ENCODE data around the gene NEURL1. TPM values are rescaled to one million over a fixed set of nuclear protein-coding genes. Genes with fewer than 3 reads are reported as not detected.
A peak's percentile ranks its signal among the peaks of the same experiment; 100 is the strongest.

Gene NEURL1
- total RNA-seq, 3 donors from 2014 or later (not counting 1 experiment from before 2014, with no cell fraction given): 0.95 to 8.5 (median 1.5) TPM

GRCh38 chr10:103493916-103494877 lies 692 bp downstream of the NEURL1 start:
- Mint-ChIP-seq H3K9me3 (no peaks in the 10 kb centered on the region), H3K4me3 (peak overlapping the region; percentile 72), H3K27ac (no peak overlapping the region), H3K27me3 (ENCODE audit: low read depth in 2 of 2) (peaks cover 36 to 46% of the 10 kb centered on the region in 2 donors), H3K4me1 (peaks cover 5 to 6% of the 10 kb centered on the region in 2 donors), H3K36me3 (no peaks in the 10 kb centered on the region)
- Histone ChIP-seq H3K4me1 (ENCODE audit: control insufficient read depth, insufficient read depth, low read length) (peaks cover 22% of the 10 kb centered on the region), H3K27me3 (ENCODE audit: control insufficient read depth, insufficient read depth, low read length) (peaks cover 13% of the 10 kb centered on the region), H3K27ac (ENCODE audit: low read length) (no peak overlapping the region), H3K9me3 (ENCODE audit: control insufficient read depth, insufficient read depth, low read length) (no peaks in the 10 kb centered on the region), H3K36me3 (ENCODE audit: control insufficient read depth, insufficient read depth, low read length) (no peaks in the 10 kb centered on the region), H3K4me3 (ENCODE audit: low read length) (no peak overlapping the region)
- peak; percentile 31 to 77 (median 60) for ATAC-seq
- WGBS (ENCODE audit: insufficient coverage): 2% methylated on average over 91 of the region's 92 CpGs
- intact Hi-C loops (cut with micrococcal nuclease): no loop called here
- DNase-seq: peak in 1 of 2 donors; percentile 51
- no peak for TF ChIP-seq CTCF (IDR thresholded peaks at IDR 0.05)

- no peak overlapping the region for H3K4me3 ChIP-seq (ENCODE audit: low read length)
- peak overlapping the region; percentile 72 for H3K4me3 Mint-ChIP-seq
- no peaks in the 10 kb centered on the region for H3K36me3 Mint-ChIP-seq
- H3K9me3 Mint-ChIP-seq: no peaks in the 10 kb centered on the region
- H3K27ac Mint-ChIP-seq: no peak overlapping the region
- intact Hi-C loops (cut with micrococcal nuclease): no loop called here
- DNase-seq: no peak
- no peaks in the 10 kb centered on the region for H3K9me3 ChIP-seq (ENCODE audit: control insufficient read depth, insufficient read depth, low read length)
- WGBS (ENCODE audit: insufficient coverage): 88% methylated on average over 3 of the region's 3 CpGs
- no peak for ATAC-seq
- peaks cover 21% of the 10 kb centered on the region for H3K4me1 ChIP-seq (ENCODE audit: control insufficient read depth, insufficient read depth, low read length)
- H3K27me3 Mint-ChIP-seq (ENCODE audit: low read depth in 2 of 2): peaks cover 43 to 54% of the 10 kb centered on the region in 2 donors
- no peak for TF ChIP-seq CTCF (IDR thresholded peaks at IDR 0.05)
- H3K4me1 Mint-ChIP-seq: peaks cover 5 to 6% of the 10 kb centered on the region in 2 donors
- H3K27me3 ChIP-seq (ENCODE audit: control insufficient read depth, insufficient read depth, low read length): peaks cover 13% of the 10 kb centered on the region
- H3K27ac ChIP-seq (ENCODE audit: low read length): no peak overlapping the region
- no peaks in the 10 kb centered on the region for H3K36me3 ChIP-seq (ENCODE audit: control insufficient read depth, insufficient read depth, low read length)
These were observed 1.8 kb downstream of the NEURL1 start for GRCh38 chr10:103495321-103495720.

- no peak overlapping the region for H3K4me3 ChIP-seq (ENCODE audit: low read length)
- no peaks in the 10 kb centered on the region for H3K36me3 ChIP-seq (ENCODE audit: control insufficient read depth, insufficient read depth, low read length)
- WGBS (ENCODE audit: insufficient coverage): 86% methylated on average over 8 of the region's 8 CpGs
- peaks cover 11 to 13% of the 10 kb centered on the region in 2 donors for H3K4me1 Mint-ChIP-seq
- DNase-seq: no peak
- H3K4me3 Mint-ChIP-seq: no peak overlapping the region
- no peak for TF ChIP-seq CTCF (IDR thresholded peaks at IDR 0.05)
- H3K27ac Mint-ChIP-seq: no peak overlapping the region
- H3K27me3 Mint-ChIP-seq (ENCODE audit: low read depth in 2 of 2): peaks cover 48% of the 10 kb centered on the region in 2 donors
- peaks cover 13% of the 10 kb centered on the region for H3K27me3 ChIP-seq (ENCODE audit: control insufficient read depth, insufficient read depth, low read length)
- H3K9me3 ChIP-seq (ENCODE audit: control insufficient read depth, insufficient read depth, low read length): no peaks in the 10 kb centered on the region
- intact Hi-C loops (cut with micrococcal nuclease): no loop called here
- H3K9me3 Mint-ChIP-seq: no peaks in the 10 kb centered on the region
- ATAC-seq: no peak
- no peak overlapping the region for H3K27ac ChIP-seq (ENCODE audit: low read length)
- no peaks in the 10 kb centered on the region for H3K36me3 Mint-ChIP-seq
- H3K4me1 ChIP-seq (ENCODE audit: control insufficient read depth, insufficient read depth, low read length): peaks cover 18% of the 10 kb centered on the region
These were observed 3.8 kb downstream of the NEURL1 start for GRCh38 chr10:103497161-103497915.

All from natural killer cell (primary cell).